Measurements from ENCODE around the gene TMEM108. TPM values are rescaled to one million over a fixed set of nuclear protein-coding genes. Genes with fewer than 3 reads are reported as not detected.
A peak's percentile ranks its signal among the peaks of the same experiment; 100 is the strongest.

The TMEM108 gene
- total RNA-seq, 1 experiment from 2014 or later, result not detected

GRCh38 chr3:133168025-133168401 is 129.8 kb downstream of the TMEM108 start:
- DNase-seq (ENCODE audit: low read depth, low spot score) (no peak), ATAC-seq (no peak)
- CTCF ChIA-PET, result no interaction called here
- Histone ChIP-seq H3K4me1 (ENCODE audit: control insufficient read depth in 1 of 2, insufficient read depth in 2 of 2, low read length in 2 of 2) (no peaks in the 10 kb centered on the region), H3K4me3 (replicated peaks in 1 of 2; ENCODE audit: low read depth in 1 of 2, low read length in 2 of 2) (no peak overlapping the region), H3K36me3 (ENCODE audit: control insufficient read depth in 1 of 2, insufficient read depth in 2 of 2, low read length in 2 of 2) (no peaks in the 10 kb centered on the region), H3K9ac (ENCODE audit: low read length) (no peak overlapping the region), H3K27ac (ENCODE audit: low read depth, low read length) (no peak overlapping the region), H3K9me2 (ENCODE audit: insufficient read depth) (no peaks in the 10 kb centered on the region), H3K79me2 (ENCODE audit: insufficient read depth, low read length) (no peaks in the 10 kb centered on the region), H3K9me3 (ENCODE audit: control insufficient read depth in 1 of 2, insufficient read depth in 1 of 2, low read depth in 1 of 2, low read length in 2 of 2) (no peaks in the 10 kb centered on the region), H2AFZ (ENCODE audit: low read depth, low read length, poor library complexity, severe bottlenecking) (no peak overlapping the region), H3K4me2 (ENCODE audit: low read length) (no peak overlapping the region), H4K20me1 (ENCODE audit: insufficient read depth) (no peaks in the 10 kb centered on the region), H3K27me3 (ENCODE audit: insufficient read depth, low read length) (0 out of 2 replicates have a peak, but pooled peaks cover 12% of the 10 kb centered on the region)
- TF ChIP-seq EGR1 (IDR thresholded peaks at IDR 0.05; ENCODE audit: low read depth), result no peak
- TF ChIP-seq, protein P1, sequence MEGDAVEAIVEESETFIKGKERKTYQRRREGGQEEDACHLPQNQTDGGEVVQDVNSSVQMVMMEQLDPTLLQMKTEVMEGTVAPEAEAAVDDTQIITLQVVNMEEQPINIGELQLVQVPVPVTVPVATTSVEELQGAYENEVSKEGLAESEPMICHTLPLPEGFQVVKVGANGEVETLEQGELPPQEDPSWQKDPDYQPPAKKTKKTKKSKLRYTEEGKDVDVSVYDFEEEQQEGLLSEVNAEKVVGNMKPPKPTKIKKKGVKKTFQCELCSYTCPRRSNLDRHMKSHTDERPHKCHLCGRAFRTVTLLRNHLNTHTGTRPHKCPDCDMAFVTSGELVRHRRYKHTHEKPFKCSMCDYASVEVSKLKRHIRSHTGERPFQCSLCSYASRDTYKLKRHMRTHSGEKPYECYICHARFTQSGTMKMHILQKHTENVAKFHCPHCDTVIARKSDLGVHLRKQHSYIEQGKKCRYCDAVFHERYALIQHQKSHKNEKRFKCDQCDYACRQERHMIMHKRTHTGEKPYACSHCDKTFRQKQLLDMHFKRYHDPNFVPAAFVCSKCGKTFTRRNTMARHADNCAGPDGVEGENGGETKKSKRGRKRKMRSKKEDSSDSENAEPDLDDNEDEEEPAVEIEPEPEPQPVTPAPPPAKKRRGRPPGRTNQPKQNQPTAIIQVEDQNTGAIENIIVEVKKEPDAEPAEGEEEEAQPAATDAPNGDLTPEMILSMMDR (IDR thresholded peaks at IDR 0.05 in 2 of 3, conservative IDR thresholded peaks at IDR 0.05 in 1 of 3; ENCODE audit: borderline replicate concordance in 1 of 3, insufficient read depth in 1 of 3, low read depth in 2 of 3, low read length in 2 of 3), result peak in 2 of 3 experiments; percentile 7 to 36; a peak in 1 of 6 replicates
- RAD21 ChIA-PET (ENCODE audit: low non-redundant PET in 1 of 2, low total read pairs in 2 of 2, uncharacterized antibody in 2 of 2, unreplicated experiment in 2 of 2), result no interaction called here
- intact Hi-C loops (cut with micrococcal nuclease), result no loop called here
- POLR2A ChIA-PET, result no interaction called here
- BruUV-seq (replicated peaks), result no TSS peak

DNA sequence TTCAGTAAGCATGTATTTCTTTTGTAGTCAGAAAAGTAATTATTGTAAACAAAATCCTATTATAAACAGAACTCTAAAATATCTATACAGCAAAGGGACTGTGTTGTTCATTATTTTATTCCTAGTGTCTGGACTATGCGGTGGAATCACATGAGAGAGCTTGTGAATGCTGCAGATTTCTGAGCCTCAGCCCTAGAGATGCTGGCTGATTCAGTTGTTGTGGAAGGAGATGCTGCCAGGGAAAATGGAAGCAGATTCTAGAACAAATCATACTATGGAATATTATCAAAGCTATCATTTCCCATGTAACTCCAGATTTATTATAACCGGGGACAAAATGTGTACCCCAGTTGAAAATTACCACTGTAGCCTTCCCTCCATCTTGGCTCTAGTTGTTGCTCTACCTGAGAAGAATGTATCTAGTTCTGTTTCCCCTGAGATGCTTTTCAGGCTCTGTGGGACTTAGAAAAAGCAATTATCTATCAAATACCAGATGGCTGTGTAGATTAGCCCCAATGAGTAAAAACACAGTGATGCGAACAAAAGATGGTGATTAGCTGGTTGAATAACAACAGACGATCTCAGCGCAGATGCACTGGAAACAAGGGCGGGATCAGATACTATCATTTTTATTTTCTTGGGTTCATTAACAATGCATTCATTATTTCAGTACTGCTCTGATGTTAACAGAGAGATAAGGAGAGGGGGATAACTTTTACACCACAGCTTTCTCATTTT is 131.3 kb downstream of the TMEM108 start:
- Histone ChIP-seq H3K27me3 (ENCODE audit: insufficient read depth, low read length) (0 out of 2 replicates have a peak, but pooled peaks cover 7% of the 10 kb centered on the region), H3K4me2 (ENCODE audit: low read length) (no peak overlapping the region), H3K4me1 (ENCODE audit: control insufficient read depth in 1 of 2, insufficient read depth in 2 of 2, low read length in 2 of 2) (no peaks in the 10 kb centered on the region), H3K9me2 (ENCODE audit: insufficient read depth) (no peaks in the 10 kb centered on the region), H2AFZ (ENCODE audit: low read depth, low read length, poor library complexity, severe bottlenecking) (no peak overlapping the region), H3K9me3 (ENCODE audit: control insufficient read depth in 1 of 2, insufficient read depth in 1 of 2, low read depth in 1 of 2, low read length in 2 of 2) (no peaks in the 10 kb centered on the region), H3K27ac (ENCODE audit: low read depth, low read length) (no peak overlapping the region), H3K4me3 (replicated peaks in 1 of 2; ENCODE audit: low read depth in 1 of 2, low read length in 2 of 2) (no peak overlapping the region), H3K79me2 (ENCODE audit: insufficient read depth, low read length) (no peaks in the 10 kb centered on the region), H4K20me1 (ENCODE audit: insufficient read depth) (no peaks in the 10 kb centered on the region), H3K9ac (ENCODE audit: low read length) (no peak overlapping the region), H3K36me3 (ENCODE audit: control insufficient read depth in 1 of 2, insufficient read depth in 2 of 2, low read length in 2 of 2) (no peaks in the 10 kb centered on the region)
- intact Hi-C loops (cut with micrococcal nuclease), result no loop called here
- TF ChIP-seq FOSL1 (IDR thresholded peaks at IDR 0.05; ENCODE audit: low read depth) (no peak), EZH2phosphoT487 (IDR thresholded peaks at IDR 0.05; ENCODE audit: borderline replicate concordance) (no peak)
- ChIA-PET CTCF (no interaction called here), RAD21 (ENCODE audit: low non-redundant PET in 1 of 2, low total read pairs in 2 of 2, uncharacterized antibody in 2 of 2, unreplicated experiment in 2 of 2) (no interaction called here), POLR2A (no interaction called here)
- DNase-seq (ENCODE audit: low read depth, low spot score) (no peak), ATAC-seq (no peak)
- no TSS peak for BruUV-seq (replicated peaks)
